HG02571 (cell line): ENCODE data around the gene LYRM9.
"Not testable (repeated sequence)": the region's sequence is repeated elsewhere in the genome, so short reads cannot be mapped to it uniquely, and the experiment has no call there.

Source experiments
- ATAC-seq: cut with Tn5 transposase; IDR thresholded peaks from one replicate; pipeline ENCODE4 v1.9.1; 2021; ENCODE audit warnings: mild to moderate bottlenecking, moderate library complexity; ENCODE audit not compliant: unreplicated experiment

LYRM9 gene

GRCh38 chr17:27892866-27893769 is at the start of gene LYRM9:
TSS of gene LYRM9 (minus strand) at chr17:27893365. CDS start at chr17:27882694, 10,671 bp downstream.
- peak; percentile 91 for ATAC-seq

GRCh38 chr17:27940503-27941428 is 47.6 kb upstream of the LYRM9 start:
- ATAC-seq: no peak

- ATAC-seq: no peak
These were observed 46.6 kb upstream of the LYRM9 start for GRCh38 chr17:27939474-27940465.

GRCh38 chr17:27938864-27939263 is 45.7 kb upstream of the LYRM9 start:
- ATAC-seq: no peak

- no peak for ATAC-seq
These were observed 45.1 kb upstream of the LYRM9 start for GRCh38 chr17:27938241-27938640.

- ATAC-seq: no peak
These were observed 43.9 kb upstream of the LYRM9 start for GRCh38 chr17:27937025-27937546.

GRCh38 chr17:27930000-27930399 is 36.8 kb upstream of the LYRM9 start:
- ATAC-seq: no peak

GRCh38 chr17:27928587-27928986 is 35.4 kb upstream of the LYRM9 start:
- no peak for ATAC-seq

GRCh38 chr17:27927781-27928180 is 34.6 kb upstream of the LYRM9 start:
- no peak for ATAC-seq

- no peak for ATAC-seq
These were observed 28.4 kb upstream of the LYRM9 start for GRCh38 chr17:27921599-27921998.

- no peak for ATAC-seq
These were observed 27.9 kb upstream of the LYRM9 start for GRCh38 chr17:27921077-27921476.

- no peak for ATAC-seq
These were observed 27.4 kb upstream of the LYRM9 start for GRCh38 chr17:27920569-27920968.

- ATAC-seq: no peak
These were observed 25.9 kb upstream of the LYRM9 start for GRCh38 chr17:27919079-27919478.

GRCh38 chr17:27918498-27918897 is 25.3 kb upstream of the LYRM9 start:
- ATAC-seq: no peak

- no peak for ATAC-seq
These were observed 23.8 kb upstream of the LYRM9 start for GRCh38 chr17:27917000-27917399.

- no peak for ATAC-seq
These were observed 22.5 kb upstream of the LYRM9 start for GRCh38 chr17:27915709-27916108.

GRCh38 chr17:27914382-27914781 is 21.2 kb upstream of the LYRM9 start:
- no peak for ATAC-seq

- ATAC-seq: no peak
These were observed 19.8 kb upstream of the LYRM9 start for GRCh38 chr17:27912964-27913363.

GRCh38 chr17:27912299-27912698 is 19.1 kb upstream of the LYRM9 start:
- not testable (repeated sequence) for ATAC-seq

GRCh38 chr17:27907976-27908558 is 14.9 kb upstream of the LYRM9 start:
- no peak for ATAC-seq
